Epidermal melanocyte (primary cell): Measurements from ENCODE around the gene LARGE1.

Experiments used
- DNase-seq: peaks from one replicate; pipeline ENCODE4 v3.0.0; 2011; ENCODE audit warnings: low spot score; ENCODE audit not compliant: insufficient read length

LARGE1 gene

GRCh38 chr22:33440756-33441155, 479.5 kb downstream of the LARGE1 start:
- no peak for DNase-seq

GRCh38 chr22:33438273-33438672, 482.0 kb downstream of the LARGE1 start:
- no peak for DNase-seq

GRCh38 chr22:33431300-33431699, 489.0 kb downstream of the LARGE1 start:
- no peak for DNase-seq

GRCh38 chr22:33429281-33429680, 491.0 kb downstream of the LARGE1 start:
- DNase-seq, result no peak

GRCh38 chr22:33427461-33427860, 492.8 kb downstream of the LARGE1 start:
- DNase-seq, result no peak

- no peak for DNase-seq
These were observed 493.8 kb downstream of the LARGE1 start for GRCh38 chr22:33426451-33426850.

- DNase-seq, result no peak
These were observed 498.4 kb downstream of the LARGE1 start for GRCh38 chr22:33421859-33422258.

GRCh38 chr22:33418484-33418883, 501.8 kb downstream of the LARGE1 start:
- DNase-seq, result no peak

- no peak for DNase-seq
These were observed 504.9 kb downstream of the LARGE1 start for GRCh38 chr22:33415401-33415800.

- DNase-seq, result no peak
These were observed 511.2 kb downstream of the LARGE1 start for GRCh38 chr22:33409079-33409478.

- no peak for DNase-seq
These were observed 515.1 kb downstream of the LARGE1 start for GRCh38 chr22:33405194-33405593.

GRCh38 chr22:33404723-33405122, 515.6 kb downstream of the LARGE1 start:
- DNase-seq, result no peak

- DNase-seq, result no peak
These were observed 518.0 kb downstream of the LARGE1 start for GRCh38 chr22:33402325-33402724.

GRCh38 chr22:33401291-33401690, 519.0 kb downstream of the LARGE1 start:
- DNase-seq, result no peak

- DNase-seq, result no peak
These were observed 519.4 kb downstream of the LARGE1 start for GRCh38 chr22:33400891-33401290.

- DNase-seq, result no peak
These were observed 520.0 kb downstream of the LARGE1 start for GRCh38 chr22:33400061-33400840.

- DNase-seq, result no peak
These were observed 522.8 kb downstream of the LARGE1 start for GRCh38 chr22:33397381-33397907.

- DNase-seq, result no peak
These were observed 526.8 kb downstream of the LARGE1 start for GRCh38 chr22:33393432-33393831.

GRCh38 chr22:33391298-33391697, 529.0 kb downstream of the LARGE1 start:
- DNase-seq, result no peak

GRCh38 chr22:33389936-33390335, 530.3 kb downstream of the LARGE1 start:
- no peak for DNase-seq

GRCh38 chr22:33386270-33386669, 534.0 kb downstream of the LARGE1 start:
- DNase-seq, result no peak

- no peak for DNase-seq
These were observed 534.7 kb downstream of the LARGE1 start for GRCh38 chr22:33385611-33386010.

GRCh38 chr22:33382436-33382835, 537.8 kb downstream of the LARGE1 start:
- no peak for DNase-seq
